Naive B cell (primary cell): ENCODE data around the gene SAXO2. TPM values are rescaled to one million over a fixed set of nuclear protein-coding genes. Genes with fewer than 3 reads are reported as not detected.
"Not testable (repeated sequence)": the region's sequence is repeated elsewhere in the genome, so short reads cannot be mapped to it uniquely, and the experiment has no call there.

ENCODE experiments used
- ATAC-seq, 2 donors: fragments of 150-1000 bp; cut with Tn5 transposase; 2 replicates each; pipeline ENCODE4 v1.10.0; 2021; ENCODE audit warnings: low read depth in 2 of 2, mild to moderate bottlenecking in 2 of 2, moderate library complexity in 2 of 2
- DNase-seq: peaks from one replicate; pipeline ENCODE4 v3.0.0; 2022
- H3K27ac Mint-ChIP-seq, 6 donors: one replicate each; pipeline ENCODE4 v1.8.0; 2020 to 2022; ENCODE audit warnings: mild to moderate bottlenecking in 6 of 6, mixed read lengths in 6 of 6, moderate library complexity in 5 of 6, inconsistent platforms in 2 of 6
- H3K27me3 Mint-ChIP-seq, 3 donors: one replicate each; pipeline ENCODE4 v1.8.0; 2021 to 2022; ENCODE audit warnings: mixed read lengths in 3 of 3, mild to moderate bottlenecking in 1 of 3
- H3K36me3 Mint-ChIP-seq, 2 donors: one replicate each; pipeline ENCODE4 v1.8.0; 2020 to 2022; ENCODE audit warnings: mixed read lengths in 2 of 2, inconsistent platforms in 1 of 2, mild to moderate bottlenecking in 1 of 2
- H3K4me1 Mint-ChIP-seq, 3 donors: one replicate each; pipeline ENCODE4 v1.8.0; 2020 to 2022; ENCODE audit warnings: mixed read lengths in 3 of 3, inconsistent platforms in 1 of 3, mild to moderate bottlenecking in 1 of 3, moderate library complexity in 1 of 3
- H3K4me3 Mint-ChIP-seq, 8 donors: one replicate each; pipeline ENCODE4 v1.8.0; 2020 to 2022; ENCODE audit warnings: mild to moderate bottlenecking in 8 of 8, mixed read lengths in 8 of 8, moderate library complexity in 8 of 8, inconsistent platforms in 2 of 8
- H3K9me3 Mint-ChIP-seq, 7 donors: one replicate each; pipeline ENCODE4 v1.8.0; 2020 to 2022; ENCODE audit warnings: mixed read lengths in 7 of 7, mild to moderate bottlenecking in 5 of 7, inconsistent platforms in 2 of 7, moderate library complexity in 1 of 7
- polyA plus RNA-seq, 6 donors: library from polyadenylated mRNA; unstranded; fragments of 300-500 nt; fragmentation: Illumina TruSeq; gene quantifications; one replicate each; pipeline ENCODE4 v1.2.3, GENCODE V29; 2021; ENCODE audit warnings: low read depth in 6 of 6

The SAXO2 gene
- polyA plus RNA-seq, 6 donors from 2014 or later = 0.80 to 24.0 (median 4.4) TPM

DNA sequence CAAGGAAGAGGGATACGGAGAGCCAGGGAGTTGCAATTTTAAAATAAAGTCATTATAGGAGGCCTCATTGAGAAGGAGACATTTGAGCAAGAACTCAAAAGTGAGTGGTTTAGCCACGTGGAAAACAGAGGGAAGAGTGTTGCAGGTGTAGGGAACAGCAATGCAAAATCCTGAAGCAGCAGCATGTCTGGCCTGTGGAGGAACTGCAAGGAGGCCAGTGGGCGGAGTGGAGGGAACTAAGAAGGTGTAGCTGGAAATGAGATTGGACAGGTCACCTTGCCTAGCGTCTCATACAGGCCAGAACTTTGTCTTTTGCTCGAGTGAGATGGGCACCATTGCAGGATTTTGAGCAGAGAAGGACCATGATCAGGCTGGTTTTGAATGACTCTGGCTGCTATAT lies 34.9 kb downstream of the SAXO2 start:
- Mint-ChIP-seq H3K4me1 (peaks cover 0 to 7% (median 4%) of the 10 kb centered on the region in 3 donors), H3K27me3 (peaks cover 0 to 6% (median 6%) of the 10 kb centered on the region in 3 donors), H3K9me3 (no peaks in the 10 kb centered on the region), H3K27ac (peak overlapping the region in 2 of 6 donors; percentile 71 to 84), H3K36me3 (no peaks in the 10 kb centered on the region), H3K4me3 (peak overlapping the region in 7 of 8 donors; percentile 4 to 68 (median 54))
- DNase-seq (no peak), ATAC-seq (no peak)

DNA sequence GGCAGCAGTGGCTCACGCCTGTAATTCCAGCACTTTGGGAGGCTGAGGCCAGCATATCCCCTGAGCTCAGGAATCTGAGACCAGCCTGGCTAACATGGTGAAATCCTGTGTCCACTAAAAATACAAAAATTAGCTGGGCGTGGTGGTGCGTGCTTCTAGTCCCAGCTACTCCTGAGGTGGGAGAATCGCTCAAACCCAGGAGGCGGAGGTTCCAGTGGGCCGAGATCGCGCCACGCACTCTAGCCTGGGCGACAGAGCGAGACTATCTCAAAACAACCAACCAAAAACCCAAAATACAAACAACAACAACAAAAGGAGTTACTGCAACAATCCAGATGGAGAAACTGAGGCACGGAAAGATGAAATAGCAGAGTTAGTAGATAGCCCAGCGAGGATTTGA lies 35.4 kb downstream of the SAXO2 start:
- DNase-seq (no peak), ATAC-seq (no peak)
- Mint-ChIP-seq H3K4me1 (peaks cover 0 to 7% (median 4%) of the 10 kb centered on the region in 3 donors), H3K36me3 (no peaks in the 10 kb centered on the region), H3K4me3 (peak overlapping the region in 6 of 8 donors; percentile 1 to 60 (median 50)), H3K27ac (peak overlapping the region in 1 of 6 donors; percentile 71), H3K9me3 (no peaks in the 10 kb centered on the region), H3K27me3 (peaks cover 0 to 6% (median 6%) of the 10 kb centered on the region in 3 donors)

DNA sequence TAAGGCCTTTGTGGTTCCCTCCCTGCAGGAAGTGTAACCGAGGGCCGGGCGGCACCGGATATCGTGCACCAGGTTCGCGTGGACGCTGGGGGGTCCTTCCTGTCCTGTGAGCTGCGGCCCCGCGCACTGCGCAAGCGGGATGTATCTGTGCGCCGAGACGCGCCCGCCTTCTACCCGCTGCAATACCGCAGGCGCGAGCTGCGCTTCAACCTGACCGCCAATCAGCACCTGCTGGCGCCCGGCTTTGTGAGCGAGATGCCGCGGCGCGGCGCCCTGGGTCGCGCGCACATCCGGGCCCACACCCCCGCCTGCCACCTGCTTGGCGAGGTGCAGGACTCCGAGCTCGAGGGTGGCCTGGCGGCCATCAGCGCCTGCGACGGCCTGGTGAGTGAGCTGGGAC lies 35.9 kb downstream of the SAXO2 start:
- H3K27me3 Mint-ChIP-seq = peaks cover 0 to 6% (median 6%) of the 10 kb centered on the region in 3 donors
- ATAC-seq = peak; percentile 80 to 82

DNA sequence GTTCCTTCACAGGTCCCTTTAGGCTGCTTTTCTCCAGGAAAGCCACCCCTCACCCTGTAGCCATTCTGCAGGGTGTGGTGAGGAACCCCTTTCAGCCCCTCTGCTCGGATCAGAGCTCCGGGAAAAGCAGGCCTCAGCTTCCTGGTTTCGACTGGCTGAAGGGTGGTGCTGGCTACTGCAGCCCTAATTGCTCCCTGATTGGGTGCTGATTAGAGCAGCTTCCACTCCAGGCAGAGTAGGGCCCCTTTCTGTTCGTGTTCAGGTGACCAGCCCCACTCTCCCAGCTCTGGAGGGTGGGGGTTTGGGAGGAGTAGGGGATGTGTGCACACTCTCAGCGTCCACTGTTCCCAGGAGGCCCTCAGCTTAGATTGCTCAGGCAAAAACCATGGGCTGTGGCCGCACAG lies 36.9 kb downstream of the SAXO2 start:
- not testable (repeated sequence) for H3K27ac Mint-ChIP-seq, H3K9me3 Mint-ChIP-seq, H3K27me3 Mint-ChIP-seq, H3K36me3 Mint-ChIP-seq, H3K4me3 Mint-ChIP-seq, ATAC-seq, DNase-seq, H3K4me1 Mint-ChIP-seq

More for the DNA sequence above, 35.9 kb downstream of the SAXO2 start:
- H3K27ac Mint-ChIP-seq = peak overlapping the region in 1 of 6 donors; percentile 37
- H3K4me1 Mint-ChIP-seq = peaks cover 0 to 7% (median 4%) of the 10 kb centered on the region in 3 donors
- DNase-seq = peak; percentile 24
- H3K4me3 Mint-ChIP-seq = peak overlapping the region in 6 of 8 donors; percentile 12 to 66 (median 58)
- H3K36me3 Mint-ChIP-seq = no peaks in the 10 kb centered on the region
- H3K9me3 Mint-ChIP-seq = no peaks in the 10 kb centered on the region

DNA sequence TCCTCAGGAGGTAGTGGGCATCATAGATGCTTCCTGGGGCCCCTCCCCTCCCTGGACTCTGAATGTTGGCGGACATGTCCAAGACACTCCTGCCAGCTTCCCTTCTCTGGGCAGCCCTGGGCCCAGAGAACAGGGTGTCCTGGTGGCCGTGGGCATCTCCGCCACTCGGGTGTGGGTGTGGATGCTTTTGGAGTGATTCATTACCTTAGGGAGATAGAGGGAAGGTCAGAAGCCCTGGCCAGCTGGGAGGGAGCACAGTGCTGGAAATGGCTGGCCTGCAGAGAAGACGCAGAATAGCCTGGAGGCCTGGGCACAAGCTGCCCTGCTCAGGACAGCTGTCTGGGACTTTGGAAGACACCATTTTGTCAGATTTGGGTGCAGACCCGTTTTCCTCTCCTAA lies 37.7 kb downstream of the SAXO2 start:
- not testable (repeated sequence) for H3K27ac Mint-ChIP-seq, ATAC-seq, H3K36me3 Mint-ChIP-seq, DNase-seq, H3K4me1 Mint-ChIP-seq, H3K27me3 Mint-ChIP-seq, H3K9me3 Mint-ChIP-seq, H3K4me3 Mint-ChIP-seq

DNA sequence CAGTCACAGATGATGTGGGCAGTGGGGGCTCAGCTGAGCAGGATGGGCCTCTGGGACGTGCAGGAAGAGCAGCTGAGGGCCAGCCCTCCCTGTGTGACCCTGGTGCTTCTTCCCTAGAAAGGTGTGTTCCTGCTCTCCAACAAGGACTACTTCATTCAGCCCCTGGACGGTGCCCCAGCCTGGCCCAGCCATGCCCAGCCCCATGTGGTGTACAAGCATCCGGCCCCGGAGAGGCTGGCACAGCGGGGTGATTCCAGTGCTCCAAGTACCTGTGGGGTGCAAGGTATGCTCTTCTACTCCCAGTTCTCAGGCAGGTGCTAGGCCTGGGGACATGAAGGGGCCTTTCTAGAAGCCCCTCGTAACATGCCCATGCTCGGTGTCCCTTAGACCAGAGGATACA lies 38.3 kb downstream of the SAXO2 start:
- H3K9me3 Mint-ChIP-seq = no peaks in the 10 kb centered on the region
- ATAC-seq (no peak), DNase-seq (no peak)
- H3K4me3 Mint-ChIP-seq = no peak overlapping the region
- H3K27me3 Mint-ChIP-seq = peaks cover 0 to 6% (median 6%) of the 10 kb centered on the region in 3 donors
- no peaks in the 10 kb centered on the region for H3K36me3 Mint-ChIP-seq
- H3K27ac Mint-ChIP-seq = no peak overlapping the region
- H3K4me1 Mint-ChIP-seq = peaks cover 0 to 7% (median 4%) of the 10 kb centered on the region in 3 donors

DNA sequence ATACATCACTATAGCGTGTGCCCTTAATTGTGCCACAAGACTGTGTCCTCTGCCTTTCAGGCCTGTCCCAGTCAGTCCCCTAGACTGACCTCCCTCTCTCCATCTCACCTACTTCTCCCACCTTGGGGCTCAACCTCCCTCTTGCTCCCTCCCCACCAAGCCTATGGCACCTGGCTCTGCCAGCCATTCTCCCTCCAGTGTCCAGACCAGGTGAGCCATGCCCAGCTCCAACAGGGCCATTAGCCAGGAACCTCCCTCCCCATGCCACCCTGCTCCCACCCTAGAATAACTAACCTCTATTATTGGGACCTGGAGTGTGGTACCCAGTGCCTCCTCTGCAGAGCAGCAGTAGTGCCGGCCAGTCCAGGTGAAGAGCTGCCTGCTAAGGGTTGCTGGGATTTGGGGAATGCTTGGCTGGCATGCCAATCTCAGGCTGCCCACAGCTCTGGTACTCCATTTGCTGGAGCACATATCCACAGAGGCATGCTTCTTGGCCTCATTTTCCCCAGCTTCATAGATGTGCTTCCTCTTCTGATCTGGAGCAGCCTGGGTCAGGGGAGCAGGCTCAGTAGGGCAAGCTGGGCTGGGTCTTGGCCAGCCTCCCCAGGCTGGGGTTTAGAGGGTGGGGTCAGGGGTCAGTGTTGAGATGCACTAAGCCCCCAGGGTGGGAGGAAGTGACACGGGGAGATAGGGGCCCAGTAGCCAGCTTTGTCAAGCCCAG lies 38.8 kb downstream of the SAXO2 start:
- ATAC-seq (no peak), DNase-seq (no peak)
- no peaks in the 10 kb centered on the region for H3K36me3 Mint-ChIP-seq
- no peaks in the 10 kb centered on the region for H3K9me3 Mint-ChIP-seq
- peak overlapping the region in 2 of 8 donors; percentile 59 to 62 for H3K4me3 Mint-ChIP-seq
- peaks cover 0 to 7% (median 4%) of the 10 kb centered on the region in 3 donors for H3K4me1 Mint-ChIP-seq
- H3K27me3 Mint-ChIP-seq = peaks cover 0 to 6% (median 6%) of the 10 kb centered on the region in 3 donors
- H3K27ac Mint-ChIP-seq = peak overlapping the region in 1 of 6 donors; percentile 42

DNA sequence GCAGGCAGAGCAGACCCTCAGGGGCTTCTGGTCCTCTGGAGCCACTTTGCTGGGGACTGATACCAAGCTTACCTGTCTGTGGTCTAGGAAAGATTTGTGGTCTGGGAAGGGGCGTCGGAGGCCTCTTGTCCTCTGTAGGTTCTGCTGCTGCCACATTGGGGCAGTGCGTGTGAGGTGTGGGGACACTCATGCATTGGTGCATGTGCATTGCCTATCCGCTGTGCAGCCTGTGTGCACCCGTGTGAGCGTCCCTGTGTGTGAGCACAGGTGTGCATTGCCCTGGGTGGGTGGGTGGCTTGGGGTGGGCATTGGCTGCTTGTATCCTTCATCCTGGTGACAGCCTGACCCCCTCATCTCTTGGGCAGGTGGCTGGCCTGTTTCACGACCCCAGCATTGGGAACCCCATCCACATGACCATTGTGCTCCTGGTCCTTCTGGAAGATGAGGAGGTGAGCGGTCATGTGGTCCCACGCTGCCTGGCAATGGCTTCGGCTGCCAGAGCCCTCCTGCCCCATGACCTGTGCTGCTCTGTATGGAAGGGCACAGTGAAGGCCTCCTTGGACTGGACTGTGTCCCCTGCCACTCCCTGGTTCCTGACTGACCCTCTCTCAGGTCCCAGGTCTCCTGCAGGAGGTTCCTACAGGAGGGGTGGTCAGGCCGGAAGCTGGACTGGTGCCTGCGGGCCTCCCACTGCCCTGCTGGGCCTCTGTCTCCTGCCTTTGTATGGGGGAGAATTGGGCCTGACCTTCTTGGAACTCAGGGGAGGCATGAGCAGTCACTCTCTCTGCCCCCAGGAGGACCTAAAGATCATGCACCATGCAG lies 41.5 kb downstream of the SAXO2 start:
- DNase-seq (no peak), ATAC-seq (no peak)
- Mint-ChIP-seq H3K27me3 (peaks cover 0 to 7% (median 0%) of the 10 kb centered on the region in 3 donors), H3K27ac (no peak overlapping the region), H3K4me3 (peak overlapping the region in 1 of 8 donors; percentile 60), H3K36me3 (no peaks in the 10 kb centered on the region), H3K9me3 (no peaks in the 10 kb centered on the region), H3K4me1 (no peaks in the 10 kb centered on the region)

DNA sequence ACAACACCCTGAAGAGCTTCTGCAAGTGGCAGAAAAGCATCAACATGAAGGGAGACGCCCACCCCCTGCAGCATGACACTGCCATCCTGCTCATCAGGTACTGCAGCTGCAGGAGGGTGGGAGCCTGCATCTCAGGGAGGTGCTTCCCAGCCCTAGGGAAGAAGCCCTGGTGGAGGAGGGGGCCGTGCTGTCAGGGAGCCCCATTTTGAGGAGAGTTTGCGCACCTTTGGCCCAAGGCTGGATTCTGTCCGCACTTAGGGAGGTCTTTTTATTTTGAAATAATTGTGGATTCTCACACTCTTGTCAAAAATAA lies 42.1 kb downstream of the SAXO2 start:
- no peak overlapping the region for H3K4me3 Mint-ChIP-seq

DNA sequence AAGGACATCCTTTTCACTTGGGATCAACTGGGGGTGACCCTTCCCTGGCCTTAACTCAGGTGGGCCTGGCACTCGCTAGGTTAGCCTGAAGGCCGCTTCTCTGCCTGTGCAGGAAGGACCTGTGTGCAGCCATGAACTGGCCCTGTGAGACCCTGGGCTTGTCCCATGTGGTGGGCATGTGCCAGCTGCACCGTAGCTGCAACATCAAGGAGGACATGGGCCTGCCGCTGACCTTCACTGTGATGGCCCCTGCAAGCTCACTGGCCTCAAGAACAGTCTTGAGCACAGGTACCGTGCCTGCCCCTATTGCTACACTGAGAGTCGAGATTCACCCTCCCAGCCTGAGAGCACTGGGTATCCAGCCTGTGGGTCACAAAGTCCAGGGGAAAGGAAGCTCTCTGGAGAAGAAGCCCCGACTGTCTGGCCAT lies 43.0 kb downstream of the SAXO2 start:
- Mint-ChIP-seq H3K36me3 (peaks cover 0 to 6% of the 10 kb centered on the region in 2 donors), H3K9me3 (peaks cover 3 to 5% (median 4%) of the 10 kb centered on the region in 7 donors), H3K4me1 (no peaks in the 10 kb centered on the region), H3K27ac (peak overlapping the region in 1 of 6 donors; percentile 42), H3K27me3 (peaks cover 0 to 11% (median 0%) of the 10 kb centered on the region in 3 donors), H3K4me3 (no peak overlapping the region)
- ATAC-seq = no peak
- no peak for DNase-seq

More for the DNA sequence above, 42.1 kb downstream of the SAXO2 start:
- DNase-seq (no peak), ATAC-seq (no peak)
- Mint-ChIP-seq H3K36me3 (no peaks in the 10 kb centered on the region), H3K27me3 (peaks cover 0 to 7% (median 0%) of the 10 kb centered on the region in 3 donors), H3K27ac (no peak overlapping the region), H3K4me1 (no peaks in the 10 kb centered on the region), H3K9me3 (no peaks in the 10 kb centered on the region)

DNA sequence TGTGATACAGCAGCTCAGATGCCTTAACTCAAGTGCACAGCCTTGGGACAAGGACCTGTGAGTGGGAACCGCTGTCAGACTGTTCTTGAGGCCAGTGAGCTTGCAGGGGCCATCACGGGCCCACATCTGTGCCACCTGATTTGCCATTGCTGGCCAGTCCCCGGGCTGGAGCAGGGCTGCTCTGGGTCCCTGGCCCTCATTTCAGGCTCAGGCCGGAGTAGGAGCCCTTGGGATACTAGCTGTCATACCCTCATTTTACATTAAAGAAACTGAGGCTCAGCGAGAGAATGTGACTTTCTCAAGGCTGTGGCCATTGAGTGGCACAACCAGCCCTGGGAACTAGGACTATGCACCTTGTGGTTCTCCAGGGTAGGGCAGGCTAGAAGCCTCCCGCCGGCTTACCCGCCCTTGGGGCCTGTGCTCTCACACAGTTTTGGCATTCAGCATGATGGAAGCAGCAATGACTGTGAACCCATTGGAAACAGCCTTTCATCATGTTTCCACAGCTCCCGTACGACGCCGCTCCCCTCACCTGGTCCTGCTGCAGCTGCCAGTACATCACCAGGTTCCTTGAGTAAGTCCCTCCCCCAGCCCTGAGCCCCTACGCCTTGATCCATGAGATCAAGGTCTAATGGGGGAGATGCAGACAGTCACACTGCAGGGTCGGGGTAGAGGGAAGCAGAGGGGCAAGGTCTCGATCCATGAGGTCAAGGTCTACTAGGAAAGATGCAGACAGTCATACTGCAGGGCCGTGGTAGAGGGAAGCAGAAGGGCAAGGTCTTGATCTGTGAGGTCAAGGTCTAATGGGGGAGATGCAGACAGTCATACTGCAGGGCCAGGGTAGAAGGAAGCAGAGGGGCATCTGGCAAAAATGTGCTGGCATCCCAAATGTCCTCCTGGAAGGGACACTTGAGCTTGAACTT lies 44.4 kb downstream of the SAXO2 start:
- Mint-ChIP-seq H3K4me3 (no peak overlapping the region), H3K36me3 (peaks cover 0 to 16% of the 10 kb centered on the region in 2 donors), H3K27me3 (peaks cover 0 to 12% (median 0%) of the 10 kb centered on the region in 3 donors), H3K9me3 (peaks cover 4 to 14% (median 9%) of the 10 kb centered on the region in 7 donors), H3K27ac (no peak overlapping the region), H3K4me1 (no peaks in the 10 kb centered on the region)
- ATAC-seq (no peak), DNase-seq (no peak)

DNA sequence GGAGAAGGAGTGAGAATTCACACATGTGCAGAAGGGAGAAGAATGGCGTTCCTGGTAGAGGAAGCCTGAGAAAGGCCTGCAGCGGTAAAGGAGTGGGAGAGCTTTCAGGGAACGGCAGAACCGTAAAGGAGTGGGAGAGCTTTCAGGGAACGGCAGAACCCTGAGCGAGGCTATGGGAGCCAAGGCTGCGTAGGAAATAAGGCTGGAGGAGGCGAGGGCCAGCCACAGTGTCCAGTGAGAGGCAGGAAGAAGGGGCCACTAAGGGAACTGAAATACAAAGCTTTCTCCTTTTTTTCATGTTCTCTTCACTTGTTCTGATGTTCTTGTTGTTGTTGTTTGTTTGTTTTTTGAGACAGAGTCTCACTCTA lies 45.1 kb downstream of the SAXO2 start:
- H3K36me3 Mint-ChIP-seq = peaks cover 0 to 16% of the 10 kb centered on the region in 2 donors
- no peak overlapping the region for H3K27ac Mint-ChIP-seq
- H3K9me3 Mint-ChIP-seq = peaks cover 4 to 14% (median 9%) of the 10 kb centered on the region in 7 donors
- DNase-seq (no peak), ATAC-seq (no peak)
- H3K27me3 Mint-ChIP-seq = peaks cover 0 to 12% (median under 1%) of the 10 kb centered on the region in 3 donors
- no peaks in the 10 kb centered on the region for H3K4me1 Mint-ChIP-seq
- H3K4me3 Mint-ChIP-seq = no peak overlapping the region

DNA sequence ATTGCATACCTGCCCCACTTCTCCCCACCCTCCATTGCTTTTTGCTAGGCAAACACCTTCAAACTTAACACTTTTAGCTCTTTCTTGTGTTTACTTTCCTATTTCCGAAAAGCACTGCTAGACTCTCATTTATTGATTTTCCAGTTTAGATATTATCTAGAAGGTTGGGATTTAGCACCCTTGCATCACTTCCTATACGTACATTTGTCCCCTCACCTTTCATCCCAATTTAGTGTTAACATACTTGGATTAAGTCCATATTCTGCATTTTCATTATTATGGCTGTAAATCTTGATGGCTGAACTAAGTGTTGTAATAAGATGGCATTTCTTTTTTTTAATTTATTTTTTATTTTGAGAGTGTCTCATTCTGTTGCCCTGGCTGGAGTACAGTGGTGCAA lies 47.2 kb downstream of the SAXO2 start:
- H3K36me3 Mint-ChIP-seq = peaks cover 0 to 16% of the 10 kb centered on the region in 2 donors
- DNase-seq = no peak
- no peaks in the 10 kb centered on the region for H3K4me1 Mint-ChIP-seq
- no peak overlapping the region for H3K4me3 Mint-ChIP-seq
- ATAC-seq = no peak
- no peak overlapping the region for H3K27ac Mint-ChIP-seq
- H3K9me3 Mint-ChIP-seq = peaks cover 4 to 14% (median 9%) of the 10 kb centered on the region in 7 donors
- peaks cover 0 to 12% (median 8%) of the 10 kb centered on the region in 3 donors for H3K27me3 Mint-ChIP-seq
